Mesenchymal stem cell (in vitro differentiated cells and primary cell): ENCODE results near the gene DAGLA.
"Not testable (repeated sequence)": the region's sequence is repeated elsewhere in the genome, so short reads cannot be mapped to it uniquely, and the experiment has no call there.

ENCODE experiments used
- DNase-seq: peaks from one replicate; pipeline ENCODE4 v3.0.0-alpha.2; 2013
- H2AFZ ChIP-seq: one replicate; pipeline ENCODE4 v1.6.1; 2013; ENCODE audit warnings: low read depth, mild to moderate bottlenecking, control low read depth, inconsistent platforms, low read length, moderate library complexity
- H2AK5ac ChIP-seq: 2 replicates; pipeline ENCODE4 v1.6.1; 2013; ENCODE audit warnings: low read length, moderate library complexity, mild to moderate bottlenecking, inconsistent platforms; ENCODE audit not compliant: severe bottlenecking
- H2BK120ac ChIP-seq: one replicate; pipeline ENCODE4 v1.6.1; 2013; ENCODE audit warnings: low read depth, mild to moderate bottlenecking, inconsistent platforms, low read length, moderate library complexity
- H2BK12ac ChIP-seq, 2 experiments: one replicate each; pipeline ENCODE4 v1.6.1; 2013; ENCODE audit warnings: inconsistent platforms in 2 of 2, low read length in 2 of 2, mild to moderate bottlenecking in 2 of 2, moderate library complexity in 2 of 2, control low read depth in 1 of 2
- H2BK15ac ChIP-seq: one replicate; pipeline ENCODE4 v1.6.1; 2013; ENCODE audit warnings: mild to moderate bottlenecking, low read depth, inconsistent platforms; ENCODE audit not compliant: poor library complexity, severe bottlenecking
- H2BK5ac ChIP-seq: 2 replicates; pipeline ENCODE4 v1.6.1; 2013; ENCODE audit warnings: low read depth, mild to moderate bottlenecking, low read length, control low read depth, inconsistent platforms; ENCODE audit not compliant: poor library complexity, severe bottlenecking
- H3K14ac ChIP-seq, 2 experiments: one replicate each; pipeline ENCODE4 v1.6.1; 2013; ENCODE audit warnings: inconsistent platforms in 2 of 2, low read length in 2 of 2, control low read depth in 1 of 2, mild to moderate bottlenecking in 1 of 2, moderate library complexity in 1 of 2
- H3K18ac ChIP-seq, 2 experiments: one replicate each; pipeline ENCODE4 v1.6.1; 2013; ENCODE audit warnings: inconsistent platforms in 2 of 2, low read length in 2 of 2, control low read depth in 1 of 2, low read depth in 1 of 2, mild to moderate bottlenecking in 1 of 2
- H3K23ac ChIP-seq, 2 experiments: one replicate each; pipeline ENCODE4 v1.6.1; 2013; ENCODE audit warnings: inconsistent platforms in 2 of 2, low read length in 2 of 2, mild to moderate bottlenecking in 2 of 2, moderate library complexity in 2 of 2, control low read depth in 1 of 2
- H3K27ac ChIP-seq: 2 replicates; pipeline ENCODE4 v1.5.1; 2013; ENCODE audit warnings: mild to moderate bottlenecking, moderate library complexity, low read length, control low read depth, inconsistent platforms; ENCODE audit not compliant: poor library complexity, severe bottlenecking
- H3K27me3 ChIP-seq, 2 experiments: 2 replicates each; pipeline versions ENCODE4 v1.6.1 to v1.7.0; 2013; ENCODE audit warnings: low read length in 2 of 2, mild to moderate bottlenecking in 2 of 2, moderate library complexity in 2 of 2, control low read depth in 1 of 2, inconsistent platforms in 1 of 2; ENCODE audit not compliant: control insufficient read depth in 1 of 2, insufficient read depth in 1 of 2
- H3K36me3 ChIP-seq, 2 experiments: 2 replicates each; pipeline versions ENCODE4 v1.6.1 to v1.7.0; 2013; ENCODE audit warnings: low read length in 2 of 2, control low read depth in 1 of 2, inconsistent platforms in 1 of 2, low read depth in 1 of 2, mild to moderate bottlenecking in 1 of 2; ENCODE audit not compliant: insufficient read depth in 2 of 2, control insufficient read depth in 1 of 2
- H3K4ac ChIP-seq, 2 experiments: one replicate each; pipeline ENCODE4 v1.6.1; 2013; ENCODE audit warnings: inconsistent platforms in 2 of 2, low read length in 2 of 2, mild to moderate bottlenecking in 2 of 2, moderate library complexity in 2 of 2, control low read depth in 1 of 2, low read depth in 1 of 2
- H3K4me1 ChIP-seq: 2 replicates; pipeline ENCODE4 v1.6.1; 2013; ENCODE audit warnings: low read depth, low read length, control low read depth; ENCODE audit not compliant: control insufficient read depth, insufficient read depth
- H3K4me2 ChIP-seq: 2 replicates; pipeline ENCODE4 v1.6.1; 2013; ENCODE audit warnings: low read length, mild to moderate bottlenecking, inconsistent platforms; ENCODE audit not compliant: poor library complexity, severe bottlenecking
- H3K4me3 ChIP-seq, 2 experiments: 2 replicates each; pipeline versions ENCODE4 v1.5.1 to v1.7.0; 2013; ENCODE audit warnings: low read length in 2 of 2, mild to moderate bottlenecking in 2 of 2, control low read depth in 1 of 2, low read depth in 1 of 2; ENCODE audit not compliant: insufficient read depth in 1 of 2
- H3K79me1 ChIP-seq: replicated peaks from 2 replicates; pipeline ENCODE4 v1.6.1; 2013; ENCODE audit warnings: mild to moderate bottlenecking, control low read depth, low read length, inconsistent platforms; ENCODE audit not compliant: poor library complexity, severe bottlenecking
- H3K9ac ChIP-seq: 2 replicates; pipeline ENCODE4 v1.7.0; 2013; ENCODE audit warnings: mild to moderate bottlenecking, low read length, moderate library complexity
- H3K9me3 ChIP-seq: 2 replicates; pipeline ENCODE4 v1.7.0; 2013; ENCODE audit warnings: mild to moderate bottlenecking, low read length; ENCODE audit not compliant: control insufficient read depth
- H4K8ac ChIP-seq: one replicate; pipeline ENCODE4 v1.6.1; 2013; ENCODE audit warnings: inconsistent platforms, mild to moderate bottlenecking, low read length, moderate library complexity
- H4K91ac ChIP-seq: one replicate; pipeline ENCODE4 v1.6.1; 2013; ENCODE audit warnings: mild to moderate bottlenecking, low read length, inconsistent platforms
- WGBS: methylation state at CpG from one replicate; pipeline ENCODE4 v1.1.7; 2013; ENCODE audit warnings: mixed read lengths; 5-methylcytosine and 5-hydroxymethylcytosine counted together

The DAGLA gene

GRCh38 chr11:61657566-61658290 lies 22.5 kb upstream of the DAGLA start:
- Histone ChIP-seq H3K4me2 (no peak overlapping the region), H3K36me3 (peaks cover 0 to 3% of the 10 kb centered on the region in 2 experiments), H2BK5ac (no peak overlapping the region), H3K9ac (no peak overlapping the region), H2BK12ac (no peak overlapping the region), H3K23ac (no peak overlapping the region), H2AK5ac (no peak overlapping the region), H2BK15ac (no peak overlapping the region), H2AFZ (no peak overlapping the region), H3K14ac (no peak overlapping the region), H3K79me1 (no peaks in the 10 kb centered on the region), H3K27me3 (peaks cover 7 to 59% of the 10 kb centered on the region in 2 experiments), H3K4me1 (peaks cover 12% of the 10 kb centered on the region), H3K9me3 (no peaks in the 10 kb centered on the region), H3K27ac (no peak overlapping the region), H2BK120ac (no peak overlapping the region), H3K18ac (no peak overlapping the region), H3K4me3 (no peak overlapping the region), H4K8ac (no peak overlapping the region), H3K4ac (no peak overlapping the region), H4K91ac (no peak overlapping the region)
- WGBS, result 70% methylated on average over 9 of the region's 11 CpGs
- no peak for DNase-seq

GRCh38 chr11:61659413-61660196 lies 20.6 kb upstream of the DAGLA start:
- H3K27me3 ChIP-seq, result peaks cover 4 to 45% of the 10 kb centered on the region in 2 experiments
- H2BK5ac ChIP-seq, result no peak overlapping the region
- H3K9me3 ChIP-seq, result no peaks in the 10 kb centered on the region
- H3K18ac ChIP-seq, result no peak overlapping the region
- WGBS, result 75% methylated on average over 8 of the region's 8 CpGs
- no peaks in the 10 kb centered on the region for H3K36me3 ChIP-seq
- H4K8ac ChIP-seq, result no peak overlapping the region
- no peak overlapping the region for H2AFZ ChIP-seq
- no peak overlapping the region for H2BK15ac ChIP-seq
- H2BK12ac ChIP-seq, result no peak overlapping the region
- H3K4me2 ChIP-seq, result no peak overlapping the region
- no peak overlapping the region for H4K91ac ChIP-seq
- peaks cover 9% of the 10 kb centered on the region for H3K4me1 ChIP-seq
- no peak overlapping the region for H3K23ac ChIP-seq
- H2BK120ac ChIP-seq, result no peak overlapping the region
- H3K9ac ChIP-seq, result no peak overlapping the region
- H3K4ac ChIP-seq, result no peak overlapping the region
- no peak overlapping the region for H3K27ac ChIP-seq
- H3K79me1 ChIP-seq, result no peaks in the 10 kb centered on the region
- no peak overlapping the region for H3K14ac ChIP-seq
- no peak overlapping the region for H3K4me3 ChIP-seq
- no peak overlapping the region for H2AK5ac ChIP-seq
- no peak for DNase-seq

- H2BK15ac ChIP-seq, H2AK5ac ChIP-seq, DNase-seq, H2BK120ac ChIP-seq, H3K9ac ChIP-seq, H3K4me2 ChIP-seq, H3K27ac ChIP-seq, H3K4me3 ChIP-seq, H2AFZ ChIP-seq, H3K14ac ChIP-seq, H4K91ac ChIP-seq, H2BK12ac ChIP-seq, H3K79me1 ChIP-seq, H3K18ac ChIP-seq, H3K36me3 ChIP-seq, H4K8ac ChIP-seq, H2BK5ac ChIP-seq, H3K23ac ChIP-seq, H3K4ac ChIP-seq, H3K9me3 ChIP-seq, H3K4me1 ChIP-seq: not testable (repeated sequence)
- WGBS, result 75% methylated on average over 4 of the region's 4 CpGs
- H3K27me3 ChIP-seq, result peaks cover 4 to 40% of the 10 kb centered on the region in 2 experiments
Observed at GRCh38 chr11:61660997-61661396, 19.2 kb upstream of the DAGLA start.

GRCh38 chr11:61666684-61667297 lies 13.4 kb upstream of the DAGLA start:
- no peak overlapping the region for H2AFZ ChIP-seq
- H2AK5ac ChIP-seq, result no peak overlapping the region
- H3K4me1 ChIP-seq, result no peaks in the 10 kb centered on the region
- no peak overlapping the region for H2BK15ac ChIP-seq
- no peaks in the 10 kb centered on the region for H3K9me3 ChIP-seq
- no peak overlapping the region for H4K8ac ChIP-seq
- no peak overlapping the region for H3K9ac ChIP-seq
- no peak overlapping the region for H3K4me2 ChIP-seq
- WGBS, result 85% methylated on average over 3 of the region's 3 CpGs
- H3K14ac ChIP-seq, result no peak overlapping the region
- no peak overlapping the region for H3K23ac ChIP-seq
- H3K27me3 ChIP-seq, result peaks cover 22 to 58% of the 10 kb centered on the region in 2 experiments
- no peak overlapping the region for H3K4me3 ChIP-seq
- no peak overlapping the region for H3K18ac ChIP-seq
- no peak overlapping the region for H4K91ac ChIP-seq
- no peak overlapping the region for H2BK120ac ChIP-seq
- H2BK12ac ChIP-seq, result no peak overlapping the region
- no peak for DNase-seq
- H3K79me1 ChIP-seq, result no peaks in the 10 kb centered on the region
- no peak overlapping the region for H3K27ac ChIP-seq
- H3K36me3 ChIP-seq, result no peaks in the 10 kb centered on the region
- no peak overlapping the region for H2BK5ac ChIP-seq
- H3K4ac ChIP-seq, result no peak overlapping the region
